ENCODE measurements around the gene ARHGEF2.
"Not testable (repeated sequence)": the region's sequence is repeated elsewhere in the genome, so short reads cannot be mapped to it uniquely, and the experiment has no call there.

The ARHGEF2 gene

GRCh38 chr1:155989242-155990004 is 11.1 kb upstream of the ARHGEF2 start:
- peak; percentile 99 for TF ChIP-seq CTCF (IDR thresholded peaks at IDR 0.05; ENCODE audit: low read depth, low read length)
- no peaks in the 10 kb centered on the region for H3K4me1 ChIP-seq
- H3K36me3 ChIP-seq: no peaks in the 10 kb centered on the region
- H3K27me3 ChIP-seq: no peaks in the 10 kb centered on the region
- no peak overlapping the region; the same call in 1 of the 2 replicates for H3K4me3 ChIP-seq (ENCODE audit: low read depth, low read length)
- DNase-seq: peak; percentile 76
- H3K9me3 ChIP-seq: no peaks in the 10 kb centered on the region

GRCh38 chr1:155984903-155985645 is 6.7 kb upstream of the ARHGEF2 start:
- H3K9me3 ChIP-seq; H3K27me3 ChIP-seq; H3K4me1 ChIP-seq; DNase-seq; H3K4me3 ChIP-seq (ENCODE audit: low read depth, low read length); H3K36me3 ChIP-seq: not testable (repeated sequence)

DNA sequence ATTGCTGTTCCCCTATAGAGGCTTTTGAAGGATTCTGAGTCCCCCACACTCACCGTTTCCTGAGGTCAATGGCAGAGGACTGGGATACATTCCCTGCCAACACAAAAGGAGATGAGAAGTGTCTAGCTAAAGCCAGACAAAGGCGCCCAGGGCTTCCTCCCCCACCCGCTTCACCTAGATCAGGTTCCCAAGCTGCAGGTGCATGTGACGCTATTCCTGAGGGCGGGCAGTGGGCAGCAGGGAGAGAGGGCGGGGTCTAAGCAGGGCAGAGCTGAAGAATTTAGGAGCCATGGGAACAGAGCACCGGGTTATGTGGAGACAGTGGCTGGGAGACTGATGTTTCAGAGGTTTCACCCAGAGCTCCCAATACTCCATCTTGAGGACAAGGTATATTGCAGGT is 6.0 kb upstream of the ARHGEF2 start:
- no peaks in the 10 kb centered on the region for H3K9me3 ChIP-seq
- no peaks in the 10 kb centered on the region for H3K4me1 ChIP-seq
- H3K36me3 ChIP-seq: no peaks in the 10 kb centered on the region
- DNase-seq: no peak
- no peaks in the 10 kb centered on the region for H3K27me3 ChIP-seq
- H3K4me3 ChIP-seq (ENCODE audit: low read depth, low read length): no peak overlapping the region
- no peak for TF ChIP-seq CTCF (IDR thresholded peaks at IDR 0.05; ENCODE audit: low read depth, low read length)

DNA sequence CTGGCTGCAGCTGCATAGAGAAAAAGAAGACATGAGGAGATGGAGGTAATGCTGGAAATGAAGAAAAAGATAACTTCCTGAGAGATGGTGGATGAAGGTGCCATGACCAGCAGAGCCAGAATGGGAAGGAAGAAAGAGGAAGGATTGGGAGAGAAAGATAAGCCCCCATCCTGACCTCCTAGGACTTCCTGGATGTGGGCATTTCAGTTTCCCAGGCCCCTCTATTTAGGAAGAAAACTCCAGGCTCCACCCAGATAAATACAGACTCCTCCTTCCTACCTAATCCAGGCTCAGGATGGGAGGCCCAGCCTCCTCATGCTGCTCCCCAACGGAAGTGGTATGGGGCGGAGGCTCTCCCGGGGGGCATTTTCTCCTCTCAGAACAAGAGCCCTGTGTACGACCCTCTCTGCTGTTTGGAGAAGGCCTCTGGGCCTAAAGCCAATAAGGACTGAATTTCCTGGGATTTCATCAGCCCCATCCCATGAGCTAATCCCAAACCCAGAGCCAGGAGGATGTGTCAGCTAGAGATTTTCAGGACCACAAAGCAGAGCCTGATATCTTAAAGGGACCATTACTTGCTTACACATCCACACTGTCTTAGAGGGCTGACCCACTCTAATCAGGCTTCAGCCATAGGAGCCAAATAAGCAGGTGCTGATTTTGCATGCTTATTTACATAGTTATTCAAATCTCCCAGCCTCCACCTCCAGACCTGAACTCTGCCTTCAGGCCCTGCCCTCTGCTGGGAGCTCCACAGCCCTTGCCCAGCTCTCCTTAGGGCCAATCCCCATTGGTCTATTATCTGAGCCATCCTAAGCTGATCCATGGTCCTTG is 5.1 kb upstream of the ARHGEF2 start:
- Histone ChIP-seq H3K4me3 (ENCODE audit: low read depth, low read length) (peak overlapping the region; percentile 19), H3K27me3 (no peaks in the 10 kb centered on the region), H3K4me1 (no peaks in the 10 kb centered on the region), H3K9me3 (no peaks in the 10 kb centered on the region), H3K36me3 (no peaks in the 10 kb centered on the region)
- TF ChIP-seq CTCF (IDR thresholded peaks at IDR 0.05; ENCODE audit: low read depth, low read length): no peak
- no peak for DNase-seq

DNA sequence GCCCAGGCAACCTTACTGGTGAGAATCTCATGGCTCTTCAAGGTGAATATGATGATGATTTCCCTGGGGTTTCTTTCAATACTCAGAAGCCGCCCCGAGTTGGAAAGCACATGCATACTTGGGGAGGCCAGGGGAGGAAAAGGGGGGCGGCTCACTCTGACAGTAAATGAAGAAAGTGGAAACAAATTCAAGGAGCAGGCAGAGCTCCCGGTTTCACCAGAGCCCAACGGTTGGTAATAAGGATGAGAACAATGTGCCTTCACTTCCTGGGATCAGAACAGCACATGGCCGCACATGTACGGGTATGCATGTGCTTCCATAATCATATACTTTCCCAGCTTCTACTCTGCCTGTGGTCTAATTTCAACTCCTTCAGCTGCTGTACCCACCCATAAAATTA is 3.8 kb upstream of the ARHGEF2 start:
- Histone ChIP-seq H3K4me3 (ENCODE audit: low read depth, low read length) (peak overlapping the region; percentile 19), H3K4me1 (no peaks in the 10 kb centered on the region), H3K27me3 (no peaks in the 10 kb centered on the region), H3K9me3 (no peaks in the 10 kb centered on the region), H3K36me3 (no peaks in the 10 kb centered on the region)
- no peak for TF ChIP-seq CTCF (IDR thresholded peaks at IDR 0.05; ENCODE audit: low read depth, low read length)
- DNase-seq: no peak

- Histone ChIP-seq H3K4me3 (ENCODE audit: low read depth, low read length) (peak overlapping the region; percentile 3; the same call in 1 of the 2 replicates), H3K4me1 (no peaks in the 10 kb centered on the region; the same call in 1 of the 2 replicates), H3K36me3 (no peaks in the 10 kb centered on the region), H3K9me3 (no peaks in the 10 kb centered on the region), H3K27me3 (no peaks in the 10 kb centered on the region)
- DNase-seq: no peak
- no peak for TF ChIP-seq CTCF (IDR thresholded peaks at IDR 0.05; ENCODE audit: low read depth, low read length)
These were observed 3.1 kb upstream of the ARHGEF2 start for GRCh38 chr1:155981266-155982088.
